HG03066 (cell line): ENCODE data around the gene POLK.
"Not testable (repeated sequence)": the region's sequence is repeated elsewhere in the genome, so short reads cannot be mapped to it uniquely, and the experiment has no call there.

ENCODE experiments used
- ATAC-seq: cut with Tn5 transposase; IDR thresholded peaks from one replicate; pipeline ENCODE4 v1.9.1; 2021; ENCODE audit warnings: low read depth; ENCODE audit not compliant: unreplicated experiment

Gene POLK

GRCh38 chr5:75511435-75512382 is at the start of gene POLK, which contains the start of gene CERT1:
Gene POLK (plus strand): TSS chr5:75511891.
Gene CERT1 (minus strand): TSS chr5:75511629. CDS start chr5:75511207, 422 bp downstream.
- peak; percentile 77 for ATAC-seq

DNA sequence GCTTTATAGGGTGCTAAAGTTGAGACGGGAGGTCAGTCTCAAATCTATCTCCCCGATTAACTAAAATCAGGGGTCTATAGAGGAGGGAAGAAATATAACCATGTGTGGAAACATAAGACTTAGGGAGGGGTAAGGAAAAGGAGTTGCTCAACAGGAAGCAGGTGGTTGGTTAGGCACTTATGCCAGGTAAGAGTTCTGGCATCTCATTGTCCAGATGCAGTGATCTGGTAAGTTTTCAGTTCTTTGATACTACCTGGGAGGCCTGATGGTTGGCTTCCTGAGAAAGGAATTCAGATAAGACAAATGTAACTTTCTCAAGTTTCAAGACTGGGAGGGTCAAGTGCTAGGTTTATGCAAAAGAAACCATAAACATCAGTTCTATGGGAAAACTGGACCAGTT is 48.0 kb upstream of the POLK start:
- no peak for ATAC-seq

GRCh38 chr5:75465480-75465879 is 46.2 kb upstream of the POLK start:
- no peak for ATAC-seq

- no peak for ATAC-seq
These were observed 45.5 kb upstream of the POLK start for GRCh38 chr5:75466006-75466716.

GRCh38 chr5:75468593-75468992 is 43.1 kb upstream of the POLK start:
- no peak for ATAC-seq

GRCh38 chr5:75469017-75469416 is 42.7 kb upstream of the POLK start:
- ATAC-seq: no peak

GRCh38 chr5:75471193-75471592 is 40.5 kb upstream of the POLK start:
- no peak for ATAC-seq

- ATAC-seq: no peak
These were observed 38.7 kb upstream of the POLK start for GRCh38 chr5:75472973-75473372.

DNA sequence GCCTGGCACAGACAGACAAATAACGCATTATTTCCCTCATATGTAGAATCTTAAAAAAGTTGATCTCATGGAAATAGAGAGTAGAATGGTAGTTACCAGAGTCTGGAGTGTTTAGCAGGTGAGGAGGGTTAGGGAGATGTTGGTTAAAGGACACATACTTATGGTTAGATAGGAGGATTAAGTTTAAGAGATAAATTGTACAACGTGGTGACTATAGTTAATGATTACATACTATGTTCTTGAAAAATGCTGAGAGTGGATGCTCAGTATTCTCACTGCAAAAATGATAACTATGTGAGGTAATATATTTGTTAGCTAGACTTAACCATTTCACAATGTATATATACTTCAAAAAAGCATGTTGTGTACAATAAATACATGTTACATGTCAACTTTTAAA is 38.2 kb upstream of the POLK start:
- no peak for ATAC-seq

- no peak for ATAC-seq
These were observed 36.3 kb upstream of the POLK start for GRCh38 chr5:75475364-75475763.

DNA sequence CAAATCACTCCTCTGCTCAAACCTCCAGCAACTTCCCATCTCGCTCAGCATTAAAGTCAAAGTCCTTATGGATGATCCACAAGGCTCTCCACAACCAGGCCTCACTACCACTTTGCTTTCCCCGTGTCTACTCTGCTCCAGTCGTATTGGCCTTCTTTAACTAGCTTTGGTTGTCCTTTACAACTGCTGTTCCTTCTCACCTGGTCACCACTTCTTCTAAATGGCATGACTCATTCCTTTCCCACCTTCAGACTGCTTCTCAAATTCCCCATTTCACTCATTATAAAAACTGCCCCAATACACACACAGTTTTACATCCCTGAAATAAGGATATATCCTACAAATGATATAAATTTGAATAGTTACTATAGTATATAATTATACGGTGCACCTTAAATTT is 30.7 kb upstream of the POLK start:
- ATAC-seq: no peak

DNA sequence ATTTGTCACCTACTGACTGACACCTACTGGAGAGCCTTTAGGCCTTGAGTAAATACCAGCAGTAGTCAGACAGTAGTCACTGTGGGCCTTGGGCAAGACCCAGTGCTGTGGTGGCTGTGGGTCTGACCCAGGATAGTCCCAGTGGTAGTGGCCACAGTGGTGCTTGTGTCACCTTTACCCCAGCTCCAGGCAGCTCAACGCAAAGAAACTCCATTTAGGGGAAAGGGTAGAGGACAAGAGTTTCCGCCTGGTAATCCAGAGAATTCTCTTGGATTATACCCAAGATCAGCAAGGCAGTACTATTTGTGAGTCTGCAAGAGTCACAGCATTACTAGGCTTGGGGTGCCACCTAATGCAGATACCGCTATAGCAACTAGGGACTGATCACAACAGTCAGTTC is 29.2 kb upstream of the POLK start:
- no peak for ATAC-seq

DNA sequence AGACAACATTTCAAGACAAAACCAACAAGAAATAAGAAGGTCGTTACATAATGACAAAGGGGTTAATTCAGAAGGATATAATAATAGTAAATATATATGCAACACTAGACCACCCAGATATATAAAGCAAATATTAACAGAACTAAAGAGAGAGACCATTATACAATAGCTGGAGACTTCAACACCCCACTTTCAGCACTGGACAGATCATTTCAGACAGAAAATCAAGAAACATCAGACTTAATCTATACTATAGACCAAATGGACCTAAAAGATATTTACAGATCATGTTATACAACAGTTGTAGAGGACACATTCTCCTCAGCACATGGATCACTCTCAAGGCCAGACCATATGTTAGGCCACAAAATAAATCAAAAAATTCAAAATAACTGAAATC is 27.1 kb upstream of the POLK start:
- ATAC-seq: no peak

GRCh38 chr5:75489847-75490246 is 21.8 kb upstream of the POLK start:
- ATAC-seq: not testable (repeated sequence)

GRCh38 chr5:75491621-75492020 is 20.1 kb upstream of the POLK start:
- ATAC-seq: no peak

DNA sequence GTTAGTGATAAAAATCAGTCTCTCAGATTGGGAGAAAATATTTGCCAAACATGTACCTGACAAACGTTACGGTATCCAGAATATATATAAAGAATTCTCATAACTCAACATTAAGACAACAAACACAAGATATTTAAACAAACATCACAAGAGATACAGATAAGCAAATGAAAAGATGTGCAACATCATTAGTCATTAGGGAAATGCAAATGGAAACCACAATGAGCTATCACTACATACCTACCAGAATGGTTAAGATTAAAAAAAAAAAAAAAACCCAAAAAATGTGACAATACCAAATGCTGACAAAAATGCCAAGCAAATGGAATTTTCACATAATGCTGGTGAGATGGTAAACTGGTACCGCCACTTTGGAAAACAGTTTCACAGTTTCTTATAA is 15.7 kb upstream of the POLK start:
- ATAC-seq: no peak

- ATAC-seq: no peak
These were observed 13.4 kb upstream of the POLK start for GRCh38 chr5:75498208-75498777.

GRCh38 chr5:75498875-75499274 is 12.8 kb upstream of the POLK start:
- not testable (repeated sequence) for ATAC-seq

DNA sequence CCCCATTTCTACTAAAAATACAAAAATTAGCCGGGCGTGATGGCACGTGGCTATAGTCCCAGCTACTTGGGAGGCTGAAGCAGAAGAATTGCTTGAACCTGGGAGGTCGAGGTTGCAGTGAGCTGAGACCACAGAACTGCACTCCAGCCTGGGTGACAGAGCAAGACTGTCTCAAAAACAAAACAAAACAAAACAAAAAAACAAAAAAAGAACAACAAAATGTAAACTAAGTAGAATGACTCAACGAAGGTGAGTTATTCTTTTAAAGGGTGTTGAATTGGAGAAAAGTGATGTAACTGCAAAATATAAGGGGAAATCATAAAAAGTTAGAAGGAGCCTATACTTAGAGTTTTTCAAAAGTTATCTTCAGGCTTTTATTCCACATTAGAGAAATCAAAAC is 6.6 kb upstream of the POLK start:
- not testable (repeated sequence) for ATAC-seq

GRCh38 chr5:75507841-75508240 is 3.9 kb upstream of the POLK start:
- no peak for ATAC-seq

DNA sequence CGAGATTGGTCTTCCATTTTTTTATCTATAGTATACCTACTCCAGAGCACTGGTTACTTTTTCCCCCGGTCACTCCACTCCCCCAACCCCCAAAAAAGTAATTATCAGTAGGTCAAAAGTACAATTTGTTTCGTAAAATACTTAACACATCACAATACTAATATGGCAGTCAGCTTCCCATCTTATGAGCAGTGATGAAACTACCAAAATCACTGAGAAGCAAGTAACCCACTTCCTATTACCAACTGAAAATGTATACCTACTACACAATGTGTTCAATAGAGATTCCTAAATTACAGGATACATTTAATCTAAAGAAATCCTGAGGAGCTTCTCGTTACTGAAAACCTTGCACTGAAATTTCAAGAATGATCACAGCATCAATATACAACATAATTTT is 2.1 kb upstream of the POLK start:
- ATAC-seq: no peak
